HUES48 (cell line): ENCODE data around the gene FTO.

ENCODE experiments used
- H3K27ac ChIP-seq: one replicate; pipeline ENCODE4 v1.7.0; 2013; ENCODE audit warnings: low read depth, low read length, inconsistent platforms
- H3K27me3 ChIP-seq: 2 replicates; pipeline ENCODE4 v1.6.1; 2013; ENCODE audit warnings: mild to moderate bottlenecking, low read length; ENCODE audit not compliant: control insufficient read depth, insufficient read depth
- H3K36me3 ChIP-seq: 2 replicates; pipeline ENCODE4 v1.6.1; 2013; ENCODE audit warnings: low read length; ENCODE audit not compliant: control insufficient read depth, insufficient read depth
- H3K4me1 ChIP-seq: 2 replicates; pipeline ENCODE4 v1.6.1; 2013; ENCODE audit warnings: mild to moderate bottlenecking, low read length; ENCODE audit not compliant: control insufficient read depth, insufficient read depth
- H3K4me3 ChIP-seq: 2 replicates; pipeline ENCODE4 v1.5.1; 2013; ENCODE audit warnings: mild to moderate bottlenecking, low read depth, low read length
- H3K9ac ChIP-seq: 2 replicates; pipeline ENCODE4 v1.6.1; 2013; ENCODE audit warnings: mild to moderate bottlenecking, low read depth, low read length, moderate library complexity
- H3K9me3 ChIP-seq: 2 replicates; pipeline ENCODE4 v1.6.1; 2013; ENCODE audit warnings: low read length; ENCODE audit not compliant: control insufficient read depth, insufficient read depth

The FTO gene

GRCh38 chr16:53827741-53828140, 123.8 kb downstream of the FTO start:
- Histone ChIP-seq H3K36me3 (peaks cover 11% of the 10 kb centered on the region), H3K4me1 (peaks cover 13% of the 10 kb centered on the region; the same call in 1 of the 2 replicates), H3K27me3 (no peaks in the 10 kb centered on the region), H3K4me3 (no peak overlapping the region), H3K9me3 (no peaks in the 10 kb centered on the region), H3K9ac (no peak overlapping the region), H3K27ac (peak overlapping the region; percentile 46)

- H3K27me3 ChIP-seq: no peaks in the 10 kb centered on the region
- H3K4me3 ChIP-seq: no peak overlapping the region
- H3K9me3 ChIP-seq: no peaks in the 10 kb centered on the region
- H3K4me1 ChIP-seq: peaks cover 8% of the 10 kb centered on the region; the same call in 1 of the 2 replicates
- peaks cover 11% of the 10 kb centered on the region for H3K36me3 ChIP-seq
- H3K9ac ChIP-seq: no peak overlapping the region
- H3K27ac ChIP-seq: no peak overlapping the region
Measured at GRCh38 chr16:53829186-53829747, 125.3 kb downstream of the FTO start.

- Histone ChIP-seq H3K9ac (no peak overlapping the region), H3K36me3 (no peaks in the 10 kb centered on the region), H3K27me3 (no peaks in the 10 kb centered on the region), H3K27ac (no peak overlapping the region), H3K4me1 (no peaks in the 10 kb centered on the region), H3K9me3 (no peaks in the 10 kb centered on the region), H3K4me3 (no peak overlapping the region)
Measured at GRCh38 chr16:53832896-53833544, 129.1 kb downstream of the FTO start.

- H3K9ac ChIP-seq: no peak overlapping the region
- no peak overlapping the region for H3K27ac ChIP-seq
Measured at GRCh38 chr16:53836142-53836541, 132.2 kb downstream of the FTO start.

GRCh38 chr16:53836680-53837079, 132.7 kb downstream of the FTO start:
- 0 out of 2 replicates have a peak, but pooled peaks cover 4% of the 10 kb centered on the region for H3K4me1 ChIP-seq
- H3K36me3 ChIP-seq: no peaks in the 10 kb centered on the region
- H3K27me3 ChIP-seq: no peaks in the 10 kb centered on the region
- no peak overlapping the region for H3K27ac ChIP-seq
- H3K4me3 ChIP-seq: no peak overlapping the region
- no peak overlapping the region for H3K9ac ChIP-seq
- H3K9me3 ChIP-seq: no peaks in the 10 kb centered on the region

More at GRCh38 chr16:53836142-53836541, 132.2 kb downstream of the FTO start:
- H3K4me3 ChIP-seq: no peak overlapping the region
- H3K27me3 ChIP-seq: no peaks in the 10 kb centered on the region
- H3K9me3 ChIP-seq: no peaks in the 10 kb centered on the region
- H3K4me1 ChIP-seq: 0 out of 2 replicates have a peak, but pooled peaks cover under 1% of the 10 kb centered on the region
- no peaks in the 10 kb centered on the region for H3K36me3 ChIP-seq

- no peak overlapping the region for H3K27ac ChIP-seq
- no peaks in the 10 kb centered on the region for H3K36me3 ChIP-seq
- H3K9me3 ChIP-seq: no peaks in the 10 kb centered on the region
- H3K27me3 ChIP-seq: no peaks in the 10 kb centered on the region
- no peak overlapping the region for H3K4me3 ChIP-seq
- H3K4me1 ChIP-seq: 0 out of 2 replicates have a peak, but pooled peaks cover 4% of the 10 kb centered on the region
- no peak overlapping the region for H3K9ac ChIP-seq
Measured at GRCh38 chr16:53837426-53837825, 133.5 kb downstream of the FTO start.

GRCh38 chr16:53839150-53839549, 135.2 kb downstream of the FTO start:
- Histone ChIP-seq H3K4me3 (no peak overlapping the region), H3K9me3 (no peaks in the 10 kb centered on the region), H3K27me3 (no peaks in the 10 kb centered on the region), H3K9ac (no peak overlapping the region), H3K36me3 (no peaks in the 10 kb centered on the region), H3K27ac (no peak overlapping the region), H3K4me1 (0 out of 2 replicates have a peak, but pooled peaks cover 4% of the 10 kb centered on the region)

GRCh38 chr16:53840456-53840855, 136.5 kb downstream of the FTO start:
- Histone ChIP-seq H3K4me3 (no peak overlapping the region), H3K27ac (no peak overlapping the region), H3K27me3 (no peaks in the 10 kb centered on the region), H3K36me3 (no peaks in the 10 kb centered on the region), H3K9ac (no peak overlapping the region), H3K9me3 (no peaks in the 10 kb centered on the region), H3K4me1 (0 out of 2 replicates have a peak, but pooled peaks cover 4% of the 10 kb centered on the region)

- Histone ChIP-seq H3K9ac (no peak overlapping the region), H3K9me3 (no peaks in the 10 kb centered on the region), H3K36me3 (no peaks in the 10 kb centered on the region), H3K27ac (no peak overlapping the region), H3K4me3 (no peak overlapping the region), H3K4me1 (0 out of 2 replicates have a peak, but pooled peaks cover 4% of the 10 kb centered on the region), H3K27me3 (no peaks in the 10 kb centered on the region)
Measured at GRCh38 chr16:53841884-53842283, 137.9 kb downstream of the FTO start.

- Histone ChIP-seq H3K9me3 (no peaks in the 10 kb centered on the region), H3K9ac (no peak overlapping the region), H3K36me3 (no peaks in the 10 kb centered on the region), H3K27me3 (no peaks in the 10 kb centered on the region), H3K4me1 (0 out of 2 replicates have a peak, but pooled peaks cover 4% of the 10 kb centered on the region), H3K4me3 (no peak overlapping the region), H3K27ac (no peak overlapping the region)
Measured at GRCh38 chr16:53843084-53843483, 139.1 kb downstream of the FTO start.

GRCh38 chr16:53844804-53845203, 140.8 kb downstream of the FTO start:
- peaks cover 20% of the 10 kb centered on the region for H3K4me1 ChIP-seq

More at GRCh38 chr16:53844804-53845203, 140.8 kb downstream of the FTO start:
- no peaks in the 10 kb centered on the region for H3K27me3 ChIP-seq
- H3K27ac ChIP-seq: no peak overlapping the region
- H3K9ac ChIP-seq: no peak overlapping the region
- no peaks in the 10 kb centered on the region for H3K9me3 ChIP-seq
- H3K4me3 ChIP-seq: no peak overlapping the region
- H3K36me3 ChIP-seq: no peaks in the 10 kb centered on the region
